Measurements from ENCODE around the gene CORO1C. TPM values are rescaled to one million over a fixed set of nuclear protein-coding genes. Genes with fewer than 3 reads are reported as not detected.

The CORO1C gene
- total and polyA plus RNA-seq, 9 of the 15 experiments (the other 6 are each of a cell fraction or from before 2014, with no cell fraction given): 55.2 to 280 (median 150) TPM

DNA sequence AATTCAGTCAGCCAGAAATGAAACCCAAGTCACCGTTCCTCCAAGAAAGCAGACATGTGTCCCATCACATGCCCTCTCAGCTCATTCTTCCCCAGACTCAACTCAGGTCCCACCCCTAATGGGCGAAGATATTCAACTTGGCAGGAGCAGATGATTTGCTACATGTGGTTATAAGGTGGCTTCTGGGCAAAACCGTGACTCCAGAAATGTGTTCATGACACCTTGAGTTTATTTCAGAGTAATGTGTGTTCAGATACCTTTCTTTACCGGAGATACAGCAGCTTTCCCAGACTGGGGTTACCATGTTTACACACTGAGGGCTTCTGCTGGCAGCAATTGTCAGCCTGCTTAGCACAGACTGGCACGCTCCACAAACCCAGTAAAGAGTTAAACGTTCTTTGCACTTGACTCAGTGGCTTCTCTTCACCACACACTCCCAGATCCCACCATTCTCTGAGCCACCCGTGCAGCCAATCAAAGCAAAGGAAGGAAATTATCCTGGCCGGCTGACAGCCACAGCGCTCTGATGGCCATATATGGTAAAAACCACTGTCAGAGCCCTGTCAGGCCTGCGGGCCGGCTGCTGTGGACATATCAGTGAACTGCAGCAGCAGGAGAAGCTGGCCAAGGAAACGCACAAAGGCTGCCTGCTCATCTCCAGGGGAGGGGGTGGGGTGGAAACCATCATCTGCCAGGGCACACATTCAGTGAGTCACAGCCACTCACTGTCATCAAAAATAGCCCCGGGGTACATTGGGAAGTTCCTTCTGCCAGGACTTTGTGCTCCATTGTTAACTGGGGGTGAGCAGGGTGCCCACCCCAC lies 39.9 kb downstream of the CORO1C start (continued):
- no peak for TF ChIP-seq MCM5 (IDR thresholded peaks at IDR 0.05; ENCODE audit: low read depth)
- TF ChIP-seq, protein P1, sequence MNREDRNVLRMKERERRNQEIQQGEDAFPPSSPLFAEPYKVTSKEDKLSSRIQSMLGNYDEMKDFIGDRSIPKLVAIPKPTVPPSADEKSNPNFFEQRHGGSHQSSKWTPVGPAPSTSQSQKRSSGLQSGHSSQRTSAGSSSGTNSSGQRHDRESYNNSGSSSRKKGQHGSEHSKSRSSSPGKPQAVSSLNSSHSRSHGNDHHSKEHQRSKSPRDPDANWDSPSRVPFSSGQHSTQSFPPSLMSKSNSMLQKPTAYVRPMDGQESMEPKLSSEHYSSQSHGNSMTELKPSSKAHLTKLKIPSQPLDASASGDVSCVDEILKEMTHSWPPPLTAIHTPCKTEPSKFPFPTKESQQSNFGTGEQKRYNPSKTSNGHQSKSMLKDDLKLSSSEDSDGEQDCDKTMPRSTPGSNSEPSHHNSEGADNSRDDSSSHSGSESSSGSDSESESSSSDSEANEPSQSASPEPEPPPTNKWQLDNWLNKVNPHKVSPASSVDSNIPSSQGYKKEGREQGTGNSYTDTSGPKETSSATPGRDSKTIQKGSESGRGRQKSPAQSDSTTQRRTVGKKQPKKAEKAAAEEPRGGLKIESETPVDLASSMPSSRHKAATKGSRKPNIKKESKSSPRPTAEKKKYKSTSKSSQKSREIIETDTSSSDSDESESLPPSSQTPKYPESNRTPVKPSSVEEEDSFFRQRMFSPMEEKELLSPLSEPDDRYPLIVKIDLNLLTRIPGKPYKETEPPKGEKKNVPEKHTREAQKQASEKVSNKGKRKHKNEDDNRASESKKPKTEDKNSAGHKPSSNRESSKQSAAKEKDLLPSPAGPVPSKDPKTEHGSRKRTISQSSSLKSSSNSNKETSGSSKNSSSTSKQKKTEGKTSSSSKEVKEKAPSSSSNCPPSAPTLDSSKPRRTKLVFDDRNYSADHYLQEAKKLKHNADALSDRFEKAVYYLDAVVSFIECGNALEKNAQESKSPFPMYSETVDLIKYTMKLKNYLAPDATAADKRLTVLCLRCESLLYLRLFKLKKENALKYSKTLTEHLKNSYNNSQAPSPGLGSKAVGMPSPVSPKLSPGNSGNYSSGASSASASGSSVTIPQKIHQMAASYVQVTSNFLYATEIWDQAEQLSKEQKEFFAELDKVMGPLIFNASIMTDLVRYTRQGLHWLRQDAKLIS (CRISPR knock-in tag; IDR thresholded peaks at IDR 0.05): peak; percentile 67
- TF ChIP-seq ZNF197 (CRISPR knock-in tag; IDR thresholded peaks at IDR 0.05; ENCODE audit: low read depth): peak; percentile 90
- TF ChIP-seq THRAP3 (IDR thresholded peaks at IDR 0.05; ENCODE audit: borderline replicate concordance): no peak
- TF ChIP-seq ZNF551 (CRISPR knock-in tag; IDR thresholded peaks at IDR 0.05): no peak
- TF ChIP-seq ETV1 (tag; conservative IDR thresholded peaks at IDR 0.05; ENCODE audit: low read depth): peak; percentile 26
- TF ChIP-seq ERF (CRISPR knock-in tag; IDR thresholded peaks at IDR 0.05): no peak
- TF ChIP-seq LCOR (CRISPR knock-in tag; IDR thresholded peaks at IDR 0.05): peak; percentile 93
- TF ChIP-seq NR4A1 (CRISPR knock-in tag; IDR thresholded peaks at IDR 0.05): 0 out of 2 replicates have a peak, but pooled peaks have one; percentile 44
- TF ChIP-seq NR4A1 (tag; IDR thresholded peaks at IDR 0.05): peak; percentile 42; the same call in 1 of the 2 replicates
- TF ChIP-seq, protein P2, sequence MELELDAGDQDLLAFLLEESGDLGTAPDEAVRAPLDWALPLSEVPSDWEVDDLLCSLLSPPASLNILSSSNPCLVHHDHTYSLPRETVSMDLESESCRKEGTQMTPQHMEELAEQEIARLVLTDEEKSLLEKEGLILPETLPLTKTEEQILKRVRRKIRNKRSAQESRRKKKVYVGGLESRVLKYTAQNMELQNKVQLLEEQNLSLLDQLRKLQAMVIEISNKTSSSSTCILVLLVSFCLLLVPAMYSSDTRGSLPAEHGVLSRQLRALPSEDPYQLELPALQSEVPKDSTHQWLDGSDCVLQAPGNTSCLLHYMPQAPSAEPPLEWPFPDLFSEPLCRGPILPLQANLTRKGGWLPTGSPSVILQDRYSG (tag; conservative IDR thresholded peaks at IDR 0.05; ENCODE audit: low read depth): peak; percentile 79
- TF ChIP-seq, protein P3, sequence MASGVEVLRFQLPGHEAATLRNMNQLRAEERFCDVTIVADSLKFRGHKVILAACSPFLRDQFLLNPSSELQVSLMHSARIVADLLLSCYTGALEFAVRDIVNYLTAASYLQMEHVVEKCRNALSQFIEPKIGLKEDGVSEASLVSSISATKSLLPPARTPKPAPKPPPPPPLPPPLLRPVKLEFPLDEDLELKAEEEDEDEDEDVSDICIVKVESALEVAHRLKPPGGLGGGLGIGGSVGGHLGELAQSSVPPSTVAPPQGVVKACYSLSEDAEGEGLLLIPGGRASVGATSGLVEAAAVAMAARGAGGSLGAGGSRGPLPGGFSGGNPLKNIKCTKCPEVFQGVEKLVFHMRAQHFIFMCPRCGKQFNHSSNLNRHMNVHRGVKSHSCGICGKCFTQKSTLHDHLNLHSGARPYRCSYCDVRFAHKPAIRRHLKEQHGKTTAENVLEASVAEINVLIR (CRISPR knock-in tag; IDR thresholded peaks at IDR 0.05): peak; percentile 64; the same call in 1 of the 2 replicates
- TF ChIP-seq XRCC5 (IDR thresholded peaks at IDR 0.05; ENCODE audit: low read depth, low read length): 0 out of 2 replicates have a peak, but pooled peaks have one; percentile 24
- peak; percentile 34; the same call in 1 of the 2 replicates for TF ChIP-seq NFE2L1 (tag; IDR thresholded peaks at IDR 0.05; ENCODE audit: borderline replicate concordance, low read depth)
- TF ChIP-seq ELF1 (tag; IDR thresholded peaks at IDR 0.05): 0 out of 2 replicates have a peak, but pooled peaks have one; percentile 10
- no peak for TF ChIP-seq ELF2 (CRISPR knock-in tag; IDR thresholded peaks at IDR 0.05)
- TF ChIP-seq, protein P4, sequence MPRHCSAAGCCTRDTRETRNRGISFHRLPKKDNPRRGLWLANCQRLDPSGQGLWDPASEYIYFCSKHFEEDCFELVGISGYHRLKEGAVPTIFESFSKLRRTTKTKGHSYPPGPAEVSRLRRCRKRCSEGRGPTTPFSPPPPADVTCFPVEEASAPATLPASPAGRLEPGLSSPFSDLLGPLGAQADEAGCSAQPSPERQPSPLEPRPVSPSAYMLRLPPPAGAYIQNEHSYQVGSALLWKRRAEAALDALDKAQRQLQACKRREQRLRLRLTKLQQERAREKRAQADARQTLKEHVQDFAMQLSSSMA (CRISPR knock-in tag; IDR thresholded peaks at IDR 0.05): no peak
- TF ChIP-seq NONO (IDR thresholded peaks at IDR 0.05; ENCODE audit: low read depth in 2 of 2, low read length in 1 of 2): no peak
- TF ChIP-seq NBN (IDR thresholded peaks at IDR 0.05; ENCODE audit: low read depth): peak; percentile 46
- peak; percentile 28; the same call in 1 of the 2 replicates for TF ChIP-seq ZNF263 (CRISPR knock-in tag; IDR thresholded peaks at IDR 0.05; ENCODE audit: borderline replicate concordance)
- TF ChIP-seq FOXM1 (IDR thresholded peaks at IDR 0.05; ENCODE audit: low read depth): peak; percentile 54
- no peak for TF ChIP-seq FOXM1 (CRISPR knock-in tag; IDR thresholded peaks at IDR 0.05; ENCODE audit: low read depth)
